Mammary epithelial cell (primary cell): ENCODE measurements around the gene QSER1.

Experiments used
- EZH2 ChIP-seq: IDR thresholded peaks from 2 replicates; pipeline ENCODE4 v1.6.1; 2012; ENCODE audit warnings: low read length, inconsistent platforms, borderline replicate concordance
- TF ChIP-seq, protein P1 (sequence below), 2 donors: IDR thresholded peaks in 1 of 2; conservative IDR thresholded peaks in 1 of 2; 2 replicates each; pipeline ENCODE4 v1.5.1; 2011 to 2012; ENCODE audit warnings: inconsistent platforms in 2 of 2, low read length in 2 of 2, mild to moderate bottlenecking in 2 of 2, control low read depth in 1 of 2, low read depth in 1 of 2; ENCODE audit not compliant: insufficient read depth in 1 of 2; ENCODE audit errors: extremely low read depth in 1 of 2

DNA sequence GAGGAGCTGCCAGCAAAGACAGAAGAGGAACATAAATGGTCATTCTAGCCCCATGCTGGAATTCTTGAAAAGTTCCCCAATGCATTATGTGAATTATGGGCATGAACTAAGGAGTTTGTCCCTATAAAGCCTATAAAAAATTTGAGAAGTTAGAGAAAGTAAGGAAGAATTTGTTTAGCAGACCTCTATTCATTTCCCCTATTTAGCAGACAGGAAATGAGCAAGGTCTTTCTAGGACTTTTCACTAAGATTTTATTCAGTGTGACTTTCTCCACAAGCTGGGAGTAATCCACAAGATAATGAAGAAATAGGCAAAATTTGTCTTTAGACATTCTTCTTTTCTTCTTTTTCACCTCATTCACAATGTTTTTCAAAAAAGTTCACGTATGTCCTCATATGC is 42.9 kb upstream of the QSER1 start:
- TF ChIP-seq, protein P1, sequence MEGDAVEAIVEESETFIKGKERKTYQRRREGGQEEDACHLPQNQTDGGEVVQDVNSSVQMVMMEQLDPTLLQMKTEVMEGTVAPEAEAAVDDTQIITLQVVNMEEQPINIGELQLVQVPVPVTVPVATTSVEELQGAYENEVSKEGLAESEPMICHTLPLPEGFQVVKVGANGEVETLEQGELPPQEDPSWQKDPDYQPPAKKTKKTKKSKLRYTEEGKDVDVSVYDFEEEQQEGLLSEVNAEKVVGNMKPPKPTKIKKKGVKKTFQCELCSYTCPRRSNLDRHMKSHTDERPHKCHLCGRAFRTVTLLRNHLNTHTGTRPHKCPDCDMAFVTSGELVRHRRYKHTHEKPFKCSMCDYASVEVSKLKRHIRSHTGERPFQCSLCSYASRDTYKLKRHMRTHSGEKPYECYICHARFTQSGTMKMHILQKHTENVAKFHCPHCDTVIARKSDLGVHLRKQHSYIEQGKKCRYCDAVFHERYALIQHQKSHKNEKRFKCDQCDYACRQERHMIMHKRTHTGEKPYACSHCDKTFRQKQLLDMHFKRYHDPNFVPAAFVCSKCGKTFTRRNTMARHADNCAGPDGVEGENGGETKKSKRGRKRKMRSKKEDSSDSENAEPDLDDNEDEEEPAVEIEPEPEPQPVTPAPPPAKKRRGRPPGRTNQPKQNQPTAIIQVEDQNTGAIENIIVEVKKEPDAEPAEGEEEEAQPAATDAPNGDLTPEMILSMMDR (conservative IDR thresholded peaks at IDR 0.05 in 1 of 2, IDR thresholded peaks at IDR 0.05 in 1 of 2; ENCODE audit: extremely low read depth in 1 of 2, insufficient read depth in 1 of 2, low read depth in 1 of 2, low read length in 2 of 2): no peak
- no peak for TF ChIP-seq EZH2
